HepG2 (cell line): ENCODE results near the gene SLC25A33. TPM values are rescaled to one million over a fixed set of nuclear protein-coding genes. Genes with fewer than 3 reads are reported as not detected.

ENCODE experiments used
- AFF4 ChIP-seq: sonication (generic); formaldehyde crosslinking; IDR thresholded peaks from 2 replicates; pipeline ENCODE4 v1.4.0; 2020; ENCODE audit warnings: missing genetic modification reagents
- CREM ChIP-seq, 2 experiments: sonication (generic) in 1 of 2; formaldehyde crosslinking in 1 of 2; IDR thresholded peaks; 2 replicates each; pipeline versions ENCODE4 v1.4.0 to v1.6.1; 2016 to 2020; ENCODE audit warnings: antibody characterized with exemption in 1 of 2, mild to moderate bottlenecking in 1 of 2, missing genetic modification reagents in 1 of 2
- CTCF ChIP-seq: sonication (generic); formaldehyde crosslinking; IDR thresholded peaks from 2 replicates; pipeline ENCODE4 v1.5.0; 2020; ENCODE audit warnings: mild to moderate bottlenecking, missing genetic modification reagents, moderate library complexity
- DMAP1 ChIP-seq: IDR thresholded peaks from 2 replicates; pipeline ENCODE4 v1.6.1; 2016
- E2F2 ChIP-seq: sonication (generic); formaldehyde crosslinking; IDR thresholded peaks from 2 replicates; pipeline ENCODE4 v1.4.0; 2020; ENCODE audit warnings: missing genetic modification reagents, borderline replicate concordance
- FUBP1 ChIP-seq: sonication (generic); formaldehyde crosslinking; IDR thresholded peaks from 2 replicates; pipeline ENCODE4 v1.5.1; 2020; ENCODE audit warnings: missing genetic modification reagents, mild to moderate bottlenecking, borderline replicate concordance
- IKZF4 ChIP-seq: sonication (generic); formaldehyde crosslinking; IDR thresholded peaks from 2 replicates; pipeline ENCODE4 v1.5.1; 2020; ENCODE audit warnings: borderline replicate concordance, mild to moderate bottlenecking, low read depth, missing genetic modification reagents; ENCODE audit errors: not compliant biosample characterization
- NFATC3 ChIP-seq: sonication (generic); formaldehyde crosslinking; IDR thresholded peaks from 2 replicates; pipeline ENCODE4 v1.5.1; 2020; ENCODE audit warnings: mild to moderate bottlenecking, missing genetic modification reagents
- SALL1 ChIP-seq: sonication (generic); formaldehyde crosslinking; IDR thresholded peaks from 2 replicates; pipeline ENCODE4 v1.8.0; 2022; ENCODE audit warnings: mild to moderate bottlenecking, missing genetic modification reagents
- ZBTB25 ChIP-seq: IDR thresholded peaks from 2 replicates; pipeline ENCODE4 v1.6.1; 2018; ENCODE audit warnings: missing genetic modification reagents
- ZFP90 ChIP-seq: sonication (generic); formaldehyde crosslinking; IDR thresholded peaks from 2 replicates; pipeline ENCODE4 v1.8.0; 2022; ENCODE audit warnings: missing genetic modification reagents, mild to moderate bottlenecking, inconsistent platforms, borderline replicate concordance
- ZNF160 ChIP-seq: sonication (generic); formaldehyde crosslinking; IDR thresholded peaks from 2 replicates; pipeline ENCODE4 v1.8.0; 2022; ENCODE audit warnings: mild to moderate bottlenecking, inconsistent platforms, missing genetic modification reagents
- ZNF468 ChIP-seq: sonication (generic); formaldehyde crosslinking; IDR thresholded peaks from 2 replicates; pipeline ENCODE4 v1.8.0; 2022; ENCODE audit warnings: mild to moderate bottlenecking, moderate library complexity, missing genetic modification reagents
- ZNF777 ChIP-seq: sonication (generic); formaldehyde crosslinking; IDR thresholded peaks from 2 replicates; pipeline ENCODE4 v1.4.0; 2020; ENCODE audit warnings: missing genetic modification reagents
- ZNF83 ChIP-seq: sonication (generic); formaldehyde crosslinking; IDR thresholded peaks from 2 replicates; pipeline ENCODE4 v1.4.0; 2020; ENCODE audit warnings: missing genetic modification reagents, mild to moderate bottlenecking, borderline replicate concordance
- ZNF850 ChIP-seq: sonication (generic); formaldehyde crosslinking; conservative IDR thresholded peaks from 2 replicates; pipeline ENCODE4 v1.9.0; 2021; ENCODE audit warnings: mild to moderate bottlenecking, missing genetic modification reagents
- ZSCAN9 ChIP-seq: IDR thresholded peaks from 2 replicates; pipeline ENCODE4 v1.6.1; 2016; ENCODE audit warnings: borderline replicate concordance
- polyA plus RNA-seq, 8 experiments: library from polyadenylated mRNA; depleted of rRNA in 3 of 8; stranded (reverse) in 7 of 8; unstranded in 1 of 8; fragments of >200 nt; fragmentation: Illumina TruSeq in 4 of 8; extraction: Trizol in 4 of 8; gene quantifications; 2 replicates each; pipeline versions ENCODE4 v1.2.1 to v1.2.3, GENCODE V29; 2011 to 2016; ENCODE audit warnings: low read depth in 4 of 8, missing spikeins in 1 of 8, mixed read lengths in 1 of 8; ENCODE audit not compliant: insufficient read depth in 1 of 8
- total RNA-seq, 5 experiments: library from RNA; depleted of rRNA; stranded (reverse); fragments of >200 nt; fragmentation: Illumina TruSeq; extraction: Trizol; gene quantifications; 2 replicates each; pipeline ENCODE4 v1.2.3, GENCODE V29; 2016; ENCODE audit warnings: low read depth in 1 of 5

Gene SLC25A33
- total and polyA plus RNA-seq, 2 of the 13 experiments (the other 11 are each of a cell fraction or from before 2014, with no cell fraction given) = 15.4 to 50.3 TPM

- TF ChIP-seq FUBP1 (CRISPR knock-in tag) (no peak), CTCF (CRISPR knock-in tag) (no peak), NFATC3 (no peak), ZNF468 (no peak), DMAP1 (CRISPR knock-in tag) (peak; percentile 41; the same call in 1 of the 2 replicates), ZNF160 (CRISPR knock-in tag) (no peak), SALL1 (CRISPR knock-in tag) (peak; percentile 91), IKZF4 (no peak), E2F2 (CRISPR knock-in tag) (no peak), ZSCAN9 (CRISPR knock-in tag) (peak; percentile 78; the same call in 1 of the 2 replicates), ZNF83 (CRISPR knock-in tag) (no peak), CREM (IDR thresholded peaks at IDR 0.05) (peak; percentile 80), CREM (CRISPR knock-in tag; IDR thresholded peaks at IDR 0.05) (no peak), ZNF850 (CRISPR knock-in tag) (no peak), AFF4 (CRISPR knock-in tag) (peak; percentile 76; the same call in 1 of the 2 replicates), ZBTB25 (CRISPR knock-in tag) (peak; percentile 47; the same call in 1 of the 2 replicates), ZFP90 (0 out of 2 replicates have a peak, but pooled peaks have one; percentile 41), ZNF777 (CRISPR knock-in tag) (no peak)
Measured at GRCh38 chr1:9537863-9538668, 1.2 kb upstream of the SLC25A33 start (continued).
